ENCODE measurements around the gene MS4A7.

DNA sequence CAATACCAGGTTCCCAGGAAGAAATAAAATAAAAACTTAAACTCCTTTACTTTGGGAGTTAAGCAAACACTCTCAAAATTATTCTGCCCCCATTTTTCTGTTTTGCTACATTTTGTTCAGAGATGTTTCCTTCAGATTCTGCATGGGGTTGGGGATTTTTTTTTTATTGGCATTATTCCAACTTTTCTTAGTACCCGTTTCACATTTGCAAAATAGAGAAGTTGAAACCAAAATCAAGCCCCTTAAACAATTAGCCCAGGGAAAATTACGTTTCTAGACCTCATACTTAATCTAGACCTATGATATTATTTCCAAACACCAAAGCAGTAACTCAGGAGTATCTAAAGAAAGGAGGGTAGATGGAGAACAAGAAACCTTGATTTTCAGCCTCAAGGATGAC lies 20.6 kb upstream of the MS4A7 start:
- TF ChIP-seq, protein P1, sequence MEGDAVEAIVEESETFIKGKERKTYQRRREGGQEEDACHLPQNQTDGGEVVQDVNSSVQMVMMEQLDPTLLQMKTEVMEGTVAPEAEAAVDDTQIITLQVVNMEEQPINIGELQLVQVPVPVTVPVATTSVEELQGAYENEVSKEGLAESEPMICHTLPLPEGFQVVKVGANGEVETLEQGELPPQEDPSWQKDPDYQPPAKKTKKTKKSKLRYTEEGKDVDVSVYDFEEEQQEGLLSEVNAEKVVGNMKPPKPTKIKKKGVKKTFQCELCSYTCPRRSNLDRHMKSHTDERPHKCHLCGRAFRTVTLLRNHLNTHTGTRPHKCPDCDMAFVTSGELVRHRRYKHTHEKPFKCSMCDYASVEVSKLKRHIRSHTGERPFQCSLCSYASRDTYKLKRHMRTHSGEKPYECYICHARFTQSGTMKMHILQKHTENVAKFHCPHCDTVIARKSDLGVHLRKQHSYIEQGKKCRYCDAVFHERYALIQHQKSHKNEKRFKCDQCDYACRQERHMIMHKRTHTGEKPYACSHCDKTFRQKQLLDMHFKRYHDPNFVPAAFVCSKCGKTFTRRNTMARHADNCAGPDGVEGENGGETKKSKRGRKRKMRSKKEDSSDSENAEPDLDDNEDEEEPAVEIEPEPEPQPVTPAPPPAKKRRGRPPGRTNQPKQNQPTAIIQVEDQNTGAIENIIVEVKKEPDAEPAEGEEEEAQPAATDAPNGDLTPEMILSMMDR (IDR thresholded peaks at IDR 0.05) = no peak
- no peak for TF ChIP-seq POLR2AphosphoS5 (IDR thresholded peaks at IDR 0.05)

Measured in esophagus muscularis mucosa (tissue), 3 donors.